GM12873 (cell line): ENCODE data around the gene COL6A2.

Experiments used
- CTCF ChIP-seq: IDR thresholded peaks from 2 replicates; pipeline ENCODE4 v1.5.1; 2012; ENCODE audit warnings: low read depth, mild to moderate bottlenecking, moderate library complexity, low read length, control low read depth; ENCODE audit not compliant: insufficient read depth; ENCODE audit errors: missing control alignments

Gene COL6A2

GRCh38 chr21:46147429-46147828, 49.5 kb downstream of the COL6A2 start:
- TF ChIP-seq CTCF = peak; percentile 70

- no peak for TF ChIP-seq CTCF
Observed at GRCh38 chr21:46148106-46148505, 50.2 kb downstream of the COL6A2 start.

GRCh38 chr21:46149205-46149901, 51.4 kb downstream of the COL6A2 start:
- TF ChIP-seq CTCF = no peak

GRCh38 chr21:46150073-46150472, 52.2 kb downstream of the COL6A2 start:
- TF ChIP-seq CTCF = no peak

GRCh38 chr21:46150491-46151121, 52.7 kb downstream of the COL6A2 start:
- no peak for TF ChIP-seq CTCF

- TF ChIP-seq CTCF = no peak
Observed at GRCh38 chr21:46151261-46151988, 53.5 kb downstream of the COL6A2 start.
